GM23248 (cell line): Measurements from ENCODE around the gene TAF1L. TPM values are rescaled to one million over a fixed set of nuclear protein-coding genes. Genes with fewer than 3 reads are reported as not detected.
"Not testable (repeated sequence)": the region's sequence is repeated elsewhere in the genome, so short reads cannot be mapped to it uniquely, and the experiment has no call there.

Experiments used
- DNase-seq: peaks from one replicate; pipeline ENCODE4 v3.0.0-alpha.2; 2015
- H2AFZ ChIP-seq: fragments of 200-600 bp; sonication (generic); 2 replicates; pipeline ENCODE4 v1.6.1; 2016; ENCODE audit warnings: antibody characterized with exemption
- H3F3A ChIP-seq: fragments of 200-600 bp; sonication (generic); 2 replicates; pipeline ENCODE4 v1.6.1; 2016; ENCODE audit warnings: mild to moderate bottlenecking, antibody characterized with exemption, mixed run types; ENCODE audit not compliant: insufficient read depth
- H3K27ac ChIP-seq: fragments of 200-600 bp; sonication (generic); 2 replicates; pipeline ENCODE4 v1.5.1; 2016; ENCODE audit warnings: mild to moderate bottlenecking
- H3K27me3 ChIP-seq: fragments of 200-600 bp; sonication (generic); replicated peaks from 2 replicates; pipeline ENCODE4 v1.6.1; 2016; ENCODE audit warnings: mild to moderate bottlenecking; ENCODE audit not compliant: insufficient read depth
- H3K36me3 ChIP-seq: fragments of 200-600 bp; sonication (generic); 2 replicates; pipeline ENCODE4 v1.6.1; 2016; ENCODE audit warnings: low read depth, mild to moderate bottlenecking
- H3K4me1 ChIP-seq: fragments of 200-600 bp; sonication (generic); 2 replicates; pipeline ENCODE4 v1.6.1; 2016; ENCODE audit warnings: mild to moderate bottlenecking; ENCODE audit not compliant: insufficient read depth
- H3K4me2 ChIP-seq: fragments of 200-600 bp; sonication (generic); one replicate; pipeline ENCODE4 v1.6.1; 2016; ENCODE audit warnings: mild to moderate bottlenecking; ENCODE audit not compliant: unreplicated experiment
- H3K4me3 ChIP-seq: fragments of 200-600 bp; sonication (generic); 2 replicates; pipeline ENCODE4 v1.5.1; 2016; ENCODE audit warnings: mild to moderate bottlenecking
- H3K79me2 ChIP-seq: fragments of 200-600 bp; sonication (generic); 2 replicates; pipeline ENCODE4 v1.6.1; 2016; ENCODE audit warnings: mild to moderate bottlenecking; ENCODE audit not compliant: insufficient read depth
- H3K9ac ChIP-seq: fragments of 200-600 bp; sonication (generic); 2 replicates; pipeline ENCODE4 v1.6.1; 2016; ENCODE audit warnings: mild to moderate bottlenecking
- H3K9me2 ChIP-seq: fragments of 200-600 bp; sonication (generic); 2 replicates; pipeline ENCODE4 v1.6.1; 2016; ENCODE audit warnings: mixed run types, mild to moderate bottlenecking, moderate library complexity; ENCODE audit not compliant: insufficient read depth
- H3K9me3 ChIP-seq: fragments of 200-600 bp; sonication (generic); one replicate; pipeline ENCODE4 v1.6.1; 2017; ENCODE audit warnings: low read depth
- H4K20me1 ChIP-seq: fragments of 200-600 bp; sonication (generic); 2 replicates; pipeline ENCODE4 v1.6.0; 2016; ENCODE audit not compliant: insufficient read depth
- EZH2 ChIP-seq: fragments of 200-600 bp; sonication (generic); IDR thresholded peaks from 2 replicates; pipeline ENCODE4 v1.6.1; 2018; ENCODE audit warnings: antibody characterized with exemption, mild to moderate bottlenecking; ENCODE audit not compliant: insufficient read depth, poor library complexity, severe bottlenecking
- EZH2phosphoT487 ChIP-seq: fragments of 200-600 bp; sonication (generic); IDR thresholded peaks from 2 replicates; pipeline ENCODE4 v1.6.1; 2018; ENCODE audit warnings: antibody characterized with exemption, moderate library complexity, mild to moderate bottlenecking, low read depth; ENCODE audit not compliant: insufficient read depth
- WGBS, 2 experiments: methylation state at CpG; one replicate each; pipeline ENCODE4 v1.1.6; 2015 to 2017; ENCODE audit warnings: low lambda C conversion rate in 2 of 2, low coverage in 1 of 2; ENCODE audit errors: missing lambda C conversion rate in 2 of 2; 5-methylcytosine and 5-hydroxymethylcytosine counted together
- in situ Hi-C: fragments of 300-500 bp; cut with MboI; formaldehyde crosslinking; loops from 2 replicates; pipeline ENCODE4 v1.15.0; 2020
- polyA plus RNA-seq: library from polyadenylated mRNA; unstranded; fragments of >200 nt; fragmentation: Nextera tagmentation; extraction: Ambion mirVana; gene quantifications from 2 replicates; pipeline ENCODE4 v1.2.1, GENCODE V29; 2016
- total RNA-seq: library from RNA; depleted of rRNA; stranded (reverse); fragments of >200 nt; shearing (Covaris generic); gene quantifications from 2 replicates; pipeline ENCODE4 v1.2.3, GENCODE V29; 2014

Gene TAF1L
- total and polyA plus RNA-seq, 2 experiments from 2014 or later: not detected

GRCh38 chr9:32606811-32607210 lies 28.7 kb downstream of the TAF1L start:
- Histone ChIP-seq H3K4me2 (no peak overlapping the region), H3K79me2 (no peaks in the 10 kb centered on the region), H3K36me3 (no peaks in the 10 kb centered on the region), H3K27me3 (peaks cover 5% of the 10 kb centered on the region), H3K9ac (no peak overlapping the region), H3K4me3 (no peak overlapping the region), H3K9me3 (no peaks in the 10 kb centered on the region), H3K9me2 (no peaks in the 10 kb centered on the region), H3F3A (no peaks in the 10 kb centered on the region), H3K4me1 (no peaks in the 10 kb centered on the region), H4K20me1 (no peaks in the 10 kb centered on the region), H3K27ac (no peak overlapping the region), H2AFZ (no peak overlapping the region)
- no peak for TF ChIP-seq EZH2phosphoT487
- TF ChIP-seq EZH2: no peak
- in situ Hi-C loops: no loop called here
- DNase-seq: no peak
- 6 to 11% methylated on average over 2 of the region's 2 CpGs for WGBS, 2 experiments

DNA sequence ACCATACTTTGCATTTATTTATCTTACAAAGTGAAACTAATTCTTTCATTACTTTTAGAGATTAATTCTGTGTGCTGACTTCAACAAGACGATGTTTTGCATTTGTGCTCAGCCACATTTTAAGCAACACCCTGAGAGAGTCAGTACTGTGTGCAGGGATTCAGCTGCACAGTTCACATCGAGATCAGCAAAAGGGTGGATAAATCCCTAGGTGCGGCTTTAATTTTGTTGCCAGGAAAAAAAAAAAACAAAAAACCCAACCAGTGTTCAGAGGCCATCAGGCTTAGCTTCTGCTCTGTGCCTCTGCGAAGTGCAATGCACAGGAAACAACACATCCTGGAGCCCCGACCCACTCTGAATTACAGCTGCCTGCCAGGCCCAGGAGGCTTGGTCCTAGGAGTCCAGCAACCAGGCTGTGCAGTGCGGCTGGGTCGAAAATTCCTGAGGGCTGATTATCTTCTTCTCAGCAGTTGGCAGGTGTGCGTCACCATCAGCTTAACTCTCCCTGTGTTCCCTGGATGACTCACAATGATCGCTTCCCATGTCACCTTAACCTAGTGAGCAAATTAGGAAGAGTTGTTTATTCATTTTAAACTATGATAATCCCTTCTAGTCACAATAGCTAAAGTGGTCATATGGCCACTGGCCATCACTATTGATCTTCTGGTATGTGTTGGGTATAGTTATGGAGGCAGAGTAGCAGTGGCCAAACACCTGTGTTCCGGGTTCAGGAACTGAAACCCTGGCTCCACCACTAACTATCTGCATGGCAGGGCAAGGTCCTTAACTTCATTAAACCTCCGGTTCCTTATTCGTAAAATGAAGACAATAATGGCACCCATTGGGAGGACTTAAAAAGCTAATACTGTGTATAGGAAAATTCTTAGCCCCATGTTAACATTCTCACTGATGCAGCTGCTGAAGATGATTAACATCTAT lies 31.3 kb downstream of the TAF1L start:
- Histone ChIP-seq H3K27me3 (peaks cover 16% of the 10 kb centered on the region), H3K4me1 (no peaks in the 10 kb centered on the region), H3K9ac (no peak overlapping the region), H3F3A (no peaks in the 10 kb centered on the region), H4K20me1 (no peaks in the 10 kb centered on the region), H3K4me2 (no peak overlapping the region), H3K4me3 (no peak overlapping the region), H3K79me2 (no peaks in the 10 kb centered on the region), H3K27ac (no peak overlapping the region), H3K9me2 (no peaks in the 10 kb centered on the region), H2AFZ (no peak overlapping the region), H3K36me3 (no peaks in the 10 kb centered on the region), H3K9me3 (no peaks in the 10 kb centered on the region)
- DNase-seq: peak; percentile 26
- in situ Hi-C loops: no loop called here
- 40 to 50% methylated on average over 12 of the region's 12 CpGs for WGBS, 2 experiments
- TF ChIP-seq EZH2phosphoT487 (no peak), EZH2 (no peak)

DNA sequence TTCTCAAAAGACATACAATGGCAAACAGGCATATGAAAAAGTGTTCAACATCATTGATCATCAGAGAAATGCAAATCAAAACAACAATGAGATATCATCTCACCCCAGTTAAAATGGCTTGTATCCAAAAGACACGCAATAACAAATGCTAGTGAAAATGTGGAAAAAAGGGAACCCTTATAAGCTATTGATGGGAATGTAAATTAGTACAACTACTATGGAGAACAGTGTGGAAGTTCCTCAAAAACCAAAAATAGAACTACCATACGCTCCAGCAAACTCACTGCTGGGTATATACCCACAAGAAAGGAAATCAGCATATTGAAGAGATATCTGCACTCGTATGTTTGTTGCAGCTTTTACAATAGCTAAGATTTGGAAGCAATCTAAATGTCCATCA lies 36.4 kb downstream of the TAF1L start:
- H3K9me2 ChIP-seq, DNase-seq, H3K4me2 ChIP-seq, H3F3A ChIP-seq, H3K79me2 ChIP-seq, H3K36me3 ChIP-seq, in situ Hi-C loops, H3K4me1 ChIP-seq, H3K27ac ChIP-seq, H3K9me3 ChIP-seq, H4K20me1 ChIP-seq, H3K9ac ChIP-seq, H3K4me3 ChIP-seq, H2AFZ ChIP-seq: not testable (repeated sequence)
- peaks cover 16% of the 10 kb centered on the region for H3K27me3 ChIP-seq
- WGBS, 2 experiments: 21 to 36% methylated on average over 3 of the region's 3 CpGs

- no peak overlapping the region for H3K4me3 ChIP-seq
- no peaks in the 10 kb centered on the region for H3F3A ChIP-seq
- TF ChIP-seq EZH2 (no peak), EZH2phosphoT487 (no peak)
- H2AFZ ChIP-seq: no peak overlapping the region
- no peak overlapping the region for H3K27ac ChIP-seq
- no peaks in the 10 kb centered on the region for H3K36me3 ChIP-seq
- no peaks in the 10 kb centered on the region for H4K20me1 ChIP-seq
- H3K27me3 ChIP-seq: peaks cover 13% of the 10 kb centered on the region
- H3K9ac ChIP-seq: no peak overlapping the region
- no peak overlapping the region for H3K4me2 ChIP-seq
- no peaks in the 10 kb centered on the region for H3K9me2 ChIP-seq
- in situ Hi-C loops: no loop called here
- no peaks in the 10 kb centered on the region for H3K4me1 ChIP-seq
- DNase-seq: no peak
- no peaks in the 10 kb centered on the region for H3K79me2 ChIP-seq
- no peaks in the 10 kb centered on the region for H3K9me3 ChIP-seq
Observed at GRCh38 chr9:32596936-32597335, 38.5 kb downstream of the TAF1L start.
